GM23338 (cell line): Measurements from ENCODE around the gene RBM33. TPM values are rescaled to one million over a fixed set of nuclear protein-coding genes. Genes with fewer than 3 reads are reported as not detected.

Experiments
- ATAC-seq: fragments of 200-7000 bp; cut with Tn5 transposase; 3 replicates; pipeline ENCODE4 v1.9.1; 2020
- DNase-seq: peaks from one replicate; pipeline ENCODE4 v3.0.0-alpha.2; 2015; ENCODE audit warnings: low spot score
- H2AFZ ChIP-seq: fragments of 200-600 bp; sonication (generic); 2 replicates; pipeline ENCODE4 v1.8.0; 2016; ENCODE audit warnings: antibody characterized with exemption, mild to moderate bottlenecking, moderate library complexity
- H3F3A ChIP-seq: fragments of 200-600 bp; sonication (generic); replicated peaks from 2 replicates; pipeline ENCODE4 v1.8.0; 2017; ENCODE audit warnings: antibody characterized with exemption, mixed run types, low read depth
- H3K27ac ChIP-seq: fragments of 200-600 bp; sonication (generic); 2 replicates; pipeline ENCODE4 v1.6.1; 2016; ENCODE audit warnings: low read depth
- H3K27me3 ChIP-seq: fragments of 200-600 bp; sonication (generic); 2 replicates; pipeline ENCODE4 v1.8.0; 2016; ENCODE audit warnings: mild to moderate bottlenecking, mixed run types, moderate library complexity; ENCODE audit not compliant: insufficient read depth
- H3K36me3 ChIP-seq: fragments of 200-600 bp; sonication (generic); 2 replicates; pipeline ENCODE4 v1.8.0; 2016; ENCODE audit warnings: mild to moderate bottlenecking; ENCODE audit not compliant: insufficient read depth
- H3K4me1 ChIP-seq: fragments of 200-600 bp; sonication (generic); 2 replicates; pipeline ENCODE4 v1.8.0; 2016; ENCODE audit warnings: mild to moderate bottlenecking, moderate library complexity; ENCODE audit not compliant: insufficient read depth
- H3K4me2 ChIP-seq: fragments of 200-600 bp; sonication (generic); 2 replicates; pipeline ENCODE4 v1.7.1; 2017; ENCODE audit warnings: mixed run types
- H3K4me3 ChIP-seq: fragments of 200-600 bp; sonication (generic); 2 replicates; pipeline ENCODE4 v1.6.1; 2016; ENCODE audit warnings: mixed run types
- H3K79me2 ChIP-seq: fragments of 200-600 bp; sonication (generic); replicated peaks from 2 replicates; pipeline ENCODE4 v1.8.0; 2017; ENCODE audit warnings: mild to moderate bottlenecking; ENCODE audit not compliant: insufficient read depth
- H3K9me2 ChIP-seq: fragments of 200-600 bp; sonication (generic); 2 replicates; pipeline ENCODE4 v1.8.0; 2017; ENCODE audit not compliant: insufficient read depth
- H4K20me1 ChIP-seq: fragments of 200-600 bp; sonication (generic); replicated peaks from 2 replicates; pipeline ENCODE4 v1.8.0; 2017; ENCODE audit warnings: mild to moderate bottlenecking; ENCODE audit not compliant: insufficient read depth
- H3K27ac Mint-ChIP-seq: 2 replicates; pipeline ENCODE4 v1.8.0; 2020; ENCODE audit warnings: inconsistent platforms, mild to moderate bottlenecking, moderate library complexity, mixed read lengths
- H3K27me3 Mint-ChIP-seq: 3 replicates; pipeline ENCODE4 v1.8.0; 2022; ENCODE audit warnings: low read depth, mild to moderate bottlenecking, moderate library complexity, mixed read lengths, inconsistent platforms; ENCODE audit not compliant: insufficient read depth, poor library complexity
- H3K36me3 Mint-ChIP-seq: 3 replicates; pipeline ENCODE4 v1.8.0; 2021; ENCODE audit warnings: low read depth, mild to moderate bottlenecking, inconsistent platforms, moderate library complexity, mixed read lengths
- H3K4me1 Mint-ChIP-seq: 3 replicates; pipeline ENCODE4 v1.8.0; 2020; ENCODE audit warnings: mild to moderate bottlenecking, inconsistent platforms, mixed read lengths
- H3K4me3 Mint-ChIP-seq: 3 replicates; pipeline ENCODE4 v1.8.0; 2021; ENCODE audit warnings: moderate library complexity, mild to moderate bottlenecking, inconsistent platforms, mixed read lengths
- H3K9me3 Mint-ChIP-seq: 3 replicates; pipeline ENCODE4 v1.8.0; 2020; ENCODE audit warnings: moderate library complexity, mild to moderate bottlenecking, inconsistent platforms, mixed read lengths
- EZH2 ChIP-seq: fragments of 200-600 bp; sonication (generic); IDR thresholded peaks from one replicate; pipeline ENCODE4 v1.8.0; 2017; ENCODE audit warnings: antibody characterized with exemption, mild to moderate bottlenecking, low read depth; ENCODE audit not compliant: unreplicated experiment
- JUNB ChIP-seq: IDR thresholded peaks from one replicate; pipeline ENCODE4 v1.6.1; 2016; ENCODE audit warnings: antibody characterized with exemption; ENCODE audit not compliant: unreplicated experiment
- NANOG ChIP-seq: IDR thresholded peaks from 2 replicates; pipeline ENCODE4 v1.6.1; 2016; ENCODE audit warnings: antibody characterized with exemption, borderline replicate concordance
- POLR2AphosphoS5 ChIP-seq: IDR thresholded peaks from 2 replicates; pipeline ENCODE4 v1.6.1; 2016; ENCODE audit warnings: antibody characterized with exemption, low read depth
- STAT1 ChIP-seq: IDR thresholded peaks from one replicate; pipeline ENCODE4 v1.6.1; 2016; ENCODE audit warnings: antibody characterized with exemption; ENCODE audit not compliant: unreplicated experiment
- ZNF114 ChIP-seq: fragments of 250-450 bp; sonication (Bioruptor Pico); IDR thresholded peaks from 2 replicates; pipeline ENCODE4 v1.5.0; 2020; ENCODE audit warnings: mild to moderate bottlenecking, moderate library complexity
- polyA plus RNA-seq: library from polyadenylated mRNA; unstranded; fragments of >200 nt; fragmentation: Nextera tagmentation; extraction: Ambion mirVana; gene quantifications from 2 replicates; pipeline ENCODE4 v1.2.1, GENCODE V29; 2016
- total RNA-seq: library from RNA; depleted of rRNA; stranded (reverse); fragments of >200 nt; shearing (Covaris generic); gene quantifications from 2 replicates; pipeline ENCODE4 v1.2.3, GENCODE V29; 2014
- TF ChIP-seq, protein P1 (sequence below), 2 experiments: fragments of 200-600 bp in 1 of 2; sonication (generic) in 1 of 2; conservative IDR thresholded peaks; 2 replicates each; pipeline versions ENCODE4 v1.5.1 to v1.6.1; 2016 to 2017; ENCODE audit warnings: antibody characterized with exemption in 2 of 2, low read depth in 2 of 2, mild to moderate bottlenecking in 2 of 2, moderate library complexity in 1 of 2
- TF ChIP-seq, protein P2 (sequence below): fragments of 250-450 bp; sonication (Bioruptor Pico); IDR thresholded peaks from 2 replicates; pipeline ENCODE4 v1.5.0; 2020; ENCODE audit warnings: mild to moderate bottlenecking, moderate library complexity
- TF ChIP-seq, protein P3 (sequence below): IDR thresholded peaks from one replicate; pipeline ENCODE4 v1.6.1; 2018; ENCODE audit warnings: antibody characterized with exemption; ENCODE audit not compliant: unreplicated experiment

The RBM33 gene
- total and polyA plus RNA-seq, 2 experiments from 2014 or later: 47.7 to 94.7 TPM

DNA sequence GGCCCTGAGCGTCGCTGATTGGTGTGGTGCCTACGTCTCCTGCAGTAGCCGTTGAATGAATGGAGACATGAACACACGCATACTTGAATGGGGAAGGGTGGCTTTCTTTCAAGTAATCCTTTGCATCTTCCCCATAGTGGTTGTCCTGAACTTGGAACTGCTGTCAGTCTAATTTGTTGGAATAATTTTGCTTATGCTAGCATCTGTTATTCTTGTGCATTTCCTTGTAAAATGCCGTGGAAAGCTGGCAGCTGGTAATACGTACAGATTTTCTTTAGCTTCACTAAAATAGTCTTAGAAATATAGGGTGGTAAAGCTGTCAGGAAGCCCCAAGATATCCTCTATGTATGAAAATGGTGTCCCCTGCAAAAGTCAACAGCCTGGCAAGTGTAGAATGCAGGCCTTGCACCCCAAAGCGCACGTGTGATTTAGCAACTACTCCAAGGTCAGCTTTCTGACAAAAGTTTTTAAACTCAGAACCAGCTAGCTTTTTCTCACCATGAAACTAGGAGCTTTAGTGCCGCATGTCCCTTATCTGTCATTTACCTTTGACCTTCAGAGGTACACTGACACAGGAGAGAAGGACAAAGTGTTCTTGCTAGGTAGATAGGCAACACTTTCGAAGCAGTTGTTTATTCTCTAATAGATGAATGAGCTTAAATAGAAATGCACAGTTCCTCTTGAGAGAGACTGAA lies 70.8 kb downstream of the RBM33 start (continued):
- TF ChIP-seq, protein P1, sequence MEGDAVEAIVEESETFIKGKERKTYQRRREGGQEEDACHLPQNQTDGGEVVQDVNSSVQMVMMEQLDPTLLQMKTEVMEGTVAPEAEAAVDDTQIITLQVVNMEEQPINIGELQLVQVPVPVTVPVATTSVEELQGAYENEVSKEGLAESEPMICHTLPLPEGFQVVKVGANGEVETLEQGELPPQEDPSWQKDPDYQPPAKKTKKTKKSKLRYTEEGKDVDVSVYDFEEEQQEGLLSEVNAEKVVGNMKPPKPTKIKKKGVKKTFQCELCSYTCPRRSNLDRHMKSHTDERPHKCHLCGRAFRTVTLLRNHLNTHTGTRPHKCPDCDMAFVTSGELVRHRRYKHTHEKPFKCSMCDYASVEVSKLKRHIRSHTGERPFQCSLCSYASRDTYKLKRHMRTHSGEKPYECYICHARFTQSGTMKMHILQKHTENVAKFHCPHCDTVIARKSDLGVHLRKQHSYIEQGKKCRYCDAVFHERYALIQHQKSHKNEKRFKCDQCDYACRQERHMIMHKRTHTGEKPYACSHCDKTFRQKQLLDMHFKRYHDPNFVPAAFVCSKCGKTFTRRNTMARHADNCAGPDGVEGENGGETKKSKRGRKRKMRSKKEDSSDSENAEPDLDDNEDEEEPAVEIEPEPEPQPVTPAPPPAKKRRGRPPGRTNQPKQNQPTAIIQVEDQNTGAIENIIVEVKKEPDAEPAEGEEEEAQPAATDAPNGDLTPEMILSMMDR (conservative IDR thresholded peaks at IDR 0.05; ENCODE audit: low read depth in 2 of 2): no peak

DNA sequence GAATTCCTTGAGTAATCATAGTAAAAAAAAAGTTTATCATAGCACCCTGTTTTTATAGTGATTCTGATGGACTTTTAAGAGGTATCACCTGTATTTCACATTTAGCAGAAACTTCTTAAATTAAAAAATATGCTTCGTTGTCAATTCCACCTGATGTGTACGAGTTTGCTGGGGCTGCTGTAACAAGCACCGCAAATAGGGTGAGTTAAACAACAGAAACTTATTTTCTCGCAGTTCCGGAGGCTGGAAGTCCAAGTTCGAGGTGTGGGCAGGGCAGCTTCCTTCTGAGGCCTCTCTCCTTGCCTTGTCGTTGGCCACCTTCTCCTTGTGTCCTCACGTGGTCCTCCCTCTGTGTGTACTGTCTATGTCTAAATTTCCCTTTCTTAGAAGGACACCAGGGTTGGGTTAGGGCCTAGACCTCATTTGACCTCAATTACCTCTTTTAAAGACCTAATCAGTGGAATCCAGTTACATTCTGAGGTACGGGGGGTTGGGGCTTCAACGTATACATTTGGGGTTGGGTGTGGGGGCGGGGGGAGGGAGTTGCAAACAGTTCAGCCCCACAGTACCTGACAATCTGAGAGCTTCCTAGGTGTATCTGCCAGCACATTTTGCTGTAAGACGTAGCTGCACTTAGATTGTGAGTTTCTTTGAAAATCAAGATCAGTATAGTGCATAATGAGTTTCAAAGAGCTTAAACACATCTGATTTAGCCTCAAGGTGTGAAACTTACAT lies 72.7 kb downstream of the RBM33 start:
- peaks cover 16% of the 10 kb centered on the region for H3K4me1 Mint-ChIP-seq
- Histone ChIP-seq H3K36me3 (peaks cover 19% of the 10 kb centered on the region), H4K20me1 (peaks cover 28% of the 10 kb centered on the region), H3K79me2 (peaks cover 69% of the 10 kb centered on the region), H3F3A (no peaks in the 10 kb centered on the region), H3K9me2 (no peaks in the 10 kb centered on the region), H3K27ac (no peak overlapping the region), H3K4me3 (no peak overlapping the region), H3K4me1 (no peaks in the 10 kb centered on the region), H3K27me3 (no peaks in the 10 kb centered on the region), H2AFZ (no peak overlapping the region), H3K4me2 (no peak overlapping the region)
- H3K4me3 Mint-ChIP-seq: no peak overlapping the region
- H3K36me3 Mint-ChIP-seq: peaks cover 45% of the 10 kb centered on the region
- H3K9me3 Mint-ChIP-seq: no peaks in the 10 kb centered on the region
- H3K27ac Mint-ChIP-seq: no peak overlapping the region
- ATAC-seq (peak; percentile 32; the same call in 2 of the 3 replicates), DNase-seq (no peak)
- H3K27me3 Mint-ChIP-seq: peaks cover 7% of the 10 kb centered on the region
- TF ChIP-seq POLR2AphosphoS5 (no peak), ZNF114 (CRISPR knock-in tag) (no peak), JUNB (no peak), NANOG (no peak), STAT1 (no peak), EZH2 (no peak)
- TF ChIP-seq, protein P2, sequence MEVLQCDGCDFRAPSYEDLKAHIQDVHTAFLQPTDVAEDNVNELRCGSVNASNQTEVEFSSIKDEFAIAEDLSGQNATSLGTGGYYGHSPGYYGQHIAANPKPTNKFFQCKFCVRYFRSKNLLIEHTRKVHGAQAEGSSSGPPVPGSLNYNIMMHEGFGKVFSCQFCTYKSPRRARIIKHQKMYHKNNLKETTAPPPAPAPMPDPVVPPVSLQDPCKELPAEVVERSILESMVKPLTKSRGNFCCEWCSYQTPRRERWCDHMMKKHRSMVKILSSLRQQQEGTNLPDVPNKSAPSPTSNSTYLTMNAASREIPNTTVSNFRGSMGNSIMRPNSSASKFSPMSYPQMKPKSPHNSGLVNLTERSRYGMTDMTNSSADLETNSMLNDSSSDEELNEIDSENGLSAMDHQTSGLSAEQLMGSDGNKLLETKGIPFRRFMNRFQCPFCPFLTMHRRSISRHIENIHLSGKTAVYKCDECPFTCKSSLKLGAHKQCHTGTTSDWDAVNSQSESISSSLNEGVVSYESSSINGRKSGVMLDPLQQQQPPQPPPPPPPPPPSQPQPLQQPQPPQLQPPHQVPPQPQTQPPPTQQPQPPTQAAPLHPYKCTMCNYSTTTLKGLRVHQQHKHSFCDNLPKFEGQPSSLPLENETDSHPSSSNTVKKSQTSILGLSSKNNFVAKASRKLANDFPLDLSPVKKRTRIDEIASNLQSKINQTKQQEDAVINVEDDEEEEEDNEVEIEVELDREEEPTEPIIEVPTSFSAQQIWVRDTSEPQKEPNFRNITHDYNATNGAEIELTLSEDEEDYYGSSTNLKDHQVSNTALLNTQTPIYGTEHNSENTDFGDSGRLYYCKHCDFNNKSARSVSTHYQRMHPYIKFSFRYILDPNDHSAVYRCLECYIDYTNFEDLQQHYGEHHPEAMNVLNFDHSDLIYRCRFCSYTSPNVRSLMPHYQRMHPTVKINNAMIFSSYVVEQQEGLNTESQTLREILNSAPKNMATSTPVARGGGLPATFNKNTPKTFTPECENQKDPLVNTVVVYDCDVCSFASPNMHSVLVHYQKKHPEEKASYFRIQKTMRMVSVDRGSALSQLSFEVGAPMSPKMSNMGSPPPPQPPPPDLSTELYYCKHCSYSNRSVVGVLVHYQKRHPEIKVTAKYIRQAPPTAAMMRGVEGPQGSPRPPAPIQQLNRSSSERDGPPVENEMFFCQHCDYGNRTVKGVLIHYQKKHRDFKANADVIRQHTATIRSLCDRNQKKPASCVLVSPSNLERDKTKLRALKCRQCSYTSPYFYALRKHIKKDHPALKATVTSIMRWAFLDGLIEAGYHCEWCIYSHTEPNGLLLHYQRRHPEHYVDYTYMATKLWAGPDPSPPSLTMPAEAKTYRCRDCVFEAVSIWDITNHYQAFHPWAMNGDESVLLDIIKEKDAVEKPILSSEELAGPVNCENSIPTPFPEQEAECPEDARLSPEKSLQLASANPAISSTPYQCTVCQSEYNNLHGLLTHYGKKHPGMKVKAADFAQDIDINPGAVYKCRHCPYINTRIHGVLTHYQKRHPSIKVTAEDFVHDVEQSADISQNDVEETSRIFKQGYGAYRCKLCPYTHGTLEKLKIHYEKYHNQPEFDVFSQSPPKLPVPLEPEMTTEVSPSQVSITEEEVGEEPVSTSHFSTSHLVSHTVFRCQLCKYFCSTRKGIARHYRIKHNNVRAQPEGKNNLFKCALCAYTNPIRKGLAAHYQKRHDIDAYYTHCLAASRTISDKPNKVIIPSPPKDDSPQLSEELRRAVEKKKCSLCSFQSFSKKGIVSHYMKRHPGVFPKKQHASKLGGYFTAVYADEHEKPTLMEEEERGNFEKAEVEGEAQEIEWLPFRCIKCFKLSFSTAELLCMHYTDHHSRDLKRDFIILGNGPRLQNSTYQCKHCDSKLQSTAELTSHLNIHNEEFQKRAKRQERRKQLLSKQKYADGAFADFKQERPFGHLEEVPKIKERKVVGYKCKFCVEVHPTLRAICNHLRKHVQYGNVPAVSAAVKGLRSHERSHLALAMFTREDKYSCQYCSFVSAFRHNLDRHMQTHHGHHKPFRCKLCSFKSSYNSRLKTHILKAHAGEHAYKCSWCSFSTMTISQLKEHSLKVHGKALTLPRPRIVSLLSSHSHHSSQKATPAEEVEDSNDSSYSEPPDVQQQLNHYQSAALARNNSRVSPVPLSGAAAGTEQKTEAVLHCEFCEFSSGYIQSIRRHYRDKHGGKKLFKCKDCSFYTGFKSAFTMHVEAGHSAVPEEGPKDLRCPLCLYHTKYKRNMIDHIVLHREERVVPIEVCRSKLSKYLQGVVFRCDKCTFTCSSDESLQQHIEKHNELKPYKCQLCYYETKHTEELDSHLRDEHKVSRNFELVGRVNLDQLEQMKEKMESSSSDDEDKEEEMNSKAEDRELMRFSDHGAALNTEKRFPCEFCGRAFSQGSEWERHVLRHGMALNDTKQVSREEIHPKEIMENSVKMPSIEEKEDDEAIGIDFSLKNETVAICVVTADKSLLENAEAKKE (CRISPR knock-in tag): no peak
- TF ChIP-seq, protein P3, sequence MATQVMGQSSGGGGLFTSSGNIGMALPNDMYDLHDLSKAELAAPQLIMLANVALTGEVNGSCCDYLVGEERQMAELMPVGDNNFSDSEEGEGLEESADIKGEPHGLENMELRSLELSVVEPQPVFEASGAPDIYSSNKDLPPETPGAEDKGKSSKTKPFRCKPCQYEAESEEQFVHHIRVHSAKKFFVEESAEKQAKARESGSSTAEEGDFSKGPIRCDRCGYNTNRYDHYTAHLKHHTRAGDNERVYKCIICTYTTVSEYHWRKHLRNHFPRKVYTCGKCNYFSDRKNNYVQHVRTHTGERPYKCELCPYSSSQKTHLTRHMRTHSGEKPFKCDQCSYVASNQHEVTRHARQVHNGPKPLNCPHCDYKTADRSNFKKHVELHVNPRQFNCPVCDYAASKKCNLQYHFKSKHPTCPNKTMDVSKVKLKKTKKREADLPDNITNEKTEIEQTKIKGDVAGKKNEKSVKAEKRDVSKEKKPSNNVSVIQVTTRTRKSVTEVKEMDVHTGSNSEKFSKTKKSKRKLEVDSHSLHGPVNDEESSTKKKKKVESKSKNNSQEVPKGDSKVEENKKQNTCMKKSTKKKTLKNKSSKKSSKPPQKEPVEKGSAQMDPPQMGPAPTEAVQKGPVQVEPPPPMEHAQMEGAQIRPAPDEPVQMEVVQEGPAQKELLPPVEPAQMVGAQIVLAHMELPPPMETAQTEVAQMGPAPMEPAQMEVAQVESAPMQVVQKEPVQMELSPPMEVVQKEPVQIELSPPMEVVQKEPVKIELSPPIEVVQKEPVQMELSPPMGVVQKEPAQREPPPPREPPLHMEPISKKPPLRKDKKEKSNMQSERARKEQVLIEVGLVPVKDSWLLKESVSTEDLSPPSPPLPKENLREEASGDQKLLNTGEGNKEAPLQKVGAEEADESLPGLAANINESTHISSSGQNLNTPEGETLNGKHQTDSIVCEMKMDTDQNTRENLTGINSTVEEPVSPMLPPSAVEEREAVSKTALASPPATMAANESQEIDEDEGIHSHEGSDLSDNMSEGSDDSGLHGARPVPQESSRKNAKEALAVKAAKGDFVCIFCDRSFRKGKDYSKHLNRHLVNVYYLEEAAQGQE: no peak
- TF ChIP-seq, protein P1 (conservative IDR thresholded peaks at IDR 0.05; ENCODE audit: low read depth in 2 of 2): no peak
